ENCODE results near the gene ABHD5.

- TF ChIP-seq YY1 (IDR thresholded peaks at IDR 0.05; ENCODE audit: low read depth, low read length) (no peak), ZNF24 (IDR thresholded peaks at IDR 0.05) (no peak), MXI1 (IDR thresholded peaks at IDR 0.05; ENCODE audit: low read depth, low read length) (no peak), CTCF (IDR thresholded peaks at IDR 0.05 in 2 of 3, conservative IDR thresholded peaks at IDR 0.05 in 1 of 3; ENCODE audit: control insufficient read depth in 2 of 3, extremely low read depth in 1 of 3, insufficient read depth in 1 of 3, low read depth in 3 of 3, low read length in 3 of 3) (no peak), RUNX3 (IDR thresholded peaks at IDR 0.05; ENCODE audit: low read length) (no peak), ZNF384 (IDR thresholded peaks at IDR 0.05; ENCODE audit: borderline replicate concordance, low read depth, low read length) (no peak), ATF7 (IDR thresholded peaks at IDR 0.05; ENCODE audit: low read depth) (no peak), E2F4 (IDR thresholded peaks at IDR 0.05; ENCODE audit: low read depth, low read length) (no peak), ZBTB11 (CRISPR knock-in tag; IDR thresholded peaks at IDR 0.05) (no peak), RAD21 (IDR thresholded peaks at IDR 0.05; ENCODE audit: insufficient read depth, low read depth, low read length) (no peak), SMC3 (IDR thresholded peaks at IDR 0.05; ENCODE audit: borderline replicate concordance, low read length) (no peak), JUND (IDR thresholded peaks at IDR 0.05; ENCODE audit: low read depth, low read length) (no peak), EZH2 (IDR thresholded peaks at IDR 0.05; ENCODE audit: borderline replicate concordance, control insufficient read depth, low read depth, low read length) (no peak), PML (IDR thresholded peaks at IDR 0.05; ENCODE audit: low read length) (no peak)
Observed at GRCh38 chr3:43752905-43753304, 62.2 kb downstream of the ABHD5 start.

Data from GM12878 (cell line).